Ovary (tissue), 3 donors: Measurements from ENCODE around the gene PHC1.

Experiments used
- CTCF ChIP-seq, 3 donors: fragments of 450-650 bp in 2 of 3; fragments of 200-600 bp in 1 of 3; IDR thresholded peaks; one replicate each; pipeline versions ENCODE4 v1.5.1 to v1.8.0; 2016 to 2022; ENCODE audit warnings: antibody characterized with exemption in 3 of 3, mild to moderate bottlenecking in 1 of 3
- EP300 ChIP-seq: sonication (generic); formaldehyde crosslinking; IDR thresholded peaks from one replicate; pipeline ENCODE4 v1.6.1; 2017; ENCODE audit warnings: antibody characterized with exemption
- POLR2A ChIP-seq: fragments of 450-650 bp; IDR thresholded peaks from one replicate; pipeline ENCODE4 v1.6.1; 2017; ENCODE audit warnings: antibody characterized with exemption, mild to moderate bottlenecking, moderate library complexity
- donor health status: DM: no; HTN: no; CAD: no.

- TF ChIP-seq POLR2A (no peak), EP300 (no peak), CTCF (IDR thresholded peaks at IDR 0.05) (no peak)
Observed at GRCh38 chr12:8943565-8944186, 29.4 kb downstream of the PHC1 start.
